K562 (cell line): ENCODE results near the gene TMEM107. TPM values are rescaled to one million over a fixed set of nuclear protein-coding genes. Genes with fewer than 3 reads are reported as not detected.
A peak's percentile ranks its signal among the peaks of the same experiment; 100 is the strongest.

Experiments
- CHCHD3 ChIP-seq: fragments of 250-450 bp; sonication (Bioruptor Pico); IDR thresholded peaks from 2 replicates; pipeline ENCODE4 v2.1.2; 2022; ENCODE audit warnings: mild to moderate bottlenecking
- CREBBP ChIP-seq: IDR thresholded peaks from one replicate; pipeline ENCODE4 v1.6.1; 2012; ENCODE audit warnings: low read depth, mild to moderate bottlenecking, control low read depth, inconsistent platforms, low read length
- DPF2 ChIP-seq: fragments of 450-650 bp; IDR thresholded peaks from 2 replicates; pipeline ENCODE4 v1.6.1; 2016
- EGR1 ChIP-seq: fragments of 450-650 bp; conservative IDR thresholded peaks from 2 replicates; pipeline ENCODE4 v1.6.1; 2017; ENCODE audit warnings: mild to moderate bottlenecking
- KAT7 ChIP-seq: sonication (generic); formaldehyde crosslinking; IDR thresholded peaks from 2 replicates; pipeline ENCODE4 v1.8.0; 2022; ENCODE audit warnings: missing genetic modification reagents, mild to moderate bottlenecking, borderline replicate concordance
- KDM1A ChIP-seq, 2 experiments: fragments of 450-650 bp; IDR thresholded peaks; 2 replicates each; pipeline ENCODE4 v1.6.1; 2016; ENCODE audit warnings: mild to moderate bottlenecking in 2 of 2
- MAFG ChIP-seq: fragments of 450-650 bp; conservative IDR thresholded peaks from 2 replicates; pipeline ENCODE4 v1.6.1; 2016; ENCODE audit warnings: missing genetic modification characterization, missing compliant biosample characterization
- MAFK ChIP-seq: IDR thresholded peaks from 2 replicates; pipeline ENCODE4 v1.6.1; 2011; ENCODE audit warnings: low read length, improper control_type of control experiment
- MAX ChIP-seq: sonication (generic); formaldehyde crosslinking; IDR thresholded peaks from 2 replicates; pipeline ENCODE4 v1.9.0; 2022; ENCODE audit warnings: mild to moderate bottlenecking, missing genetic modification reagents
- MAZ ChIP-seq, 2 experiments: fragments of 450-650 bp in 1 of 2; sonication (generic) in 1 of 2; formaldehyde crosslinking; IDR thresholded peaks in 1 of 2; conservative IDR thresholded peaks in 1 of 2; 2 replicates each; pipeline versions ENCODE4 v1.4.0 to v1.5.0; 2020; ENCODE audit warnings: mild to moderate bottlenecking in 1 of 2, missing genetic modification reagents in 1 of 2
- MCM5 ChIP-seq: fragments of 450-650 bp; IDR thresholded peaks from 2 replicates; pipeline ENCODE4 v1.6.1; 2016; ENCODE audit warnings: low read depth
- NR2C2 ChIP-seq, 2 experiments: fragments of 200-800 bp in 1 of 2; sonication (Bioruptor generic) in 1 of 2; sonication (generic) in 1 of 2; formaldehyde crosslinking in 1 of 2; IDR thresholded peaks; 2 replicates each; pipeline versions ENCODE4 v1.6.1 to v1.8.0; 2016 to 2022; ENCODE audit warnings: mild to moderate bottlenecking in 1 of 2, missing compliant biosample characterization in 1 of 2, missing genetic modification characterization in 1 of 2, missing genetic modification reagents in 1 of 2
- NRF1 ChIP-seq, 2 experiments: fragments of 450-650 bp; IDR thresholded peaks in 1 of 2; conservative IDR thresholded peaks in 1 of 2; 2 replicates each; pipeline ENCODE4 v1.6.1; 2014; ENCODE audit warnings: mild to moderate bottlenecking in 2 of 2
- PHF20 ChIP-seq: fragments of 450-650 bp; IDR thresholded peaks from 2 replicates; pipeline ENCODE4 v1.6.1; 2018; ENCODE audit not compliant: partially characterized antibody
- PYGO2 ChIP-seq: fragments of 450-650 bp; IDR thresholded peaks from 2 replicates; pipeline ENCODE4 v1.6.1; 2016; ENCODE audit warnings: mild to moderate bottlenecking, missing genetic modification characterization, moderate library complexity, missing compliant biosample characterization
- SREBF1 ChIP-seq: fragments of 150-350 bp; IDR thresholded peaks from 2 replicates; pipeline ENCODE4 v1.6.1; 2014; ENCODE audit warnings: antibody characterized with exemption, low read depth, low read length, borderline replicate concordance
- TAF7 ChIP-seq: fragments of 450-650 bp; IDR thresholded peaks from 2 replicates; pipeline ENCODE4 v1.6.1; 2016; ENCODE audit warnings: missing genetic modification characterization, missing compliant biosample characterization
- TFE3 ChIP-seq: fragments of 450-650 bp; formaldehyde crosslinking; IDR thresholded peaks from 2 replicates; pipeline ENCODE4 v1.4.0; 2020; ENCODE audit warnings: mild to moderate bottlenecking, mixed read lengths
- VEZF1 ChIP-seq: fragments of 200-800 bp; sonication (Bioruptor generic); IDR thresholded peaks from 2 replicates; pipeline ENCODE4 v1.6.1; 2017; ENCODE audit warnings: missing genetic modification characterization, missing compliant biosample characterization
- ZBTB11 ChIP-seq, 3 experiments: fragments of 200-800 bp in 1 of 3; fragments of 250-450 bp in 1 of 3; fragments of 450-650 bp in 1 of 3; sonication (Bioruptor Pico) in 1 of 3; sonication (Bioruptor generic) in 1 of 3; formaldehyde crosslinking in 1 of 3; IDR thresholded peaks; 2 replicates each; pipeline versions ENCODE4 v1.6.1 to v1.8.0; 2016 to 2022; ENCODE audit warnings: mild to moderate bottlenecking in 2 of 3, missing genetic modification characterization in 2 of 3, missing compliant biosample characterization in 1 of 3, moderate library complexity in 1 of 3
- ZBTB17 ChIP-seq: fragments of 450-650 bp; formaldehyde crosslinking; IDR thresholded peaks from 2 replicates; pipeline ENCODE4 v1.4.0; 2020; ENCODE audit warnings: mild to moderate bottlenecking
- ZNF316 ChIP-seq: fragments of 450-650 bp; IDR thresholded peaks from 2 replicates; pipeline ENCODE4 v1.6.1; 2016
- polyA plus RNA-seq, 8 experiments: library from polyadenylated mRNA; depleted of rRNA in 4 of 8; stranded (reverse) in 5 of 8; unstranded in 3 of 8; fragments of >200 nt; fragmentation: Nextera tagmentation in 2 of 8; fragmentation: Illumina TruSeq in 1 of 8; extraction: Ambion mirVana in 2 of 8; extraction: Trizol in 1 of 8; gene quantifications; 2 replicates each; pipeline versions ENCODE4 v1.2.1 to v1.2.3, GENCODE V29; 2011 to 2014; ENCODE audit warnings: inconsistent platforms in 1 of 8, missing spikeins in 1 of 8
- total RNA-seq, 7 experiments: library from RNA; depleted of rRNA in 6 of 7; stranded (reverse); fragments of >200 nt in 6 of 7; fragmentation: Illumina TruSeq in 2 of 7; extraction: Trizol in 2 of 7; gene quantifications; 2 replicates each; pipeline versions ENCODE4 v1.2.1 to v1.2.3, GENCODE V29; 2011 to 2021; ENCODE audit warnings: low replicate concordance in 1 of 7

Gene TMEM107
- total and polyA plus RNA-seq, 9 of the 15 experiments (the other 6 are each of a cell fraction or from before 2014, with no cell fraction given): 7.1 to 26.2 (median 16.9) TPM

GRCh38 chr17:8176998-8177731 is 985 bp upstream of the TMEM107 start (continued):
- TF ChIP-seq MAFG (tag) (peak; percentile 74; the same call in 1 of the 2 replicates), CREBBP (no peak), PYGO2 (tag) (no peak), SREBF1 (no peak), MAZ (CRISPR knock-in tag; conservative IDR thresholded peaks at IDR 0.05 in 1 of 2, IDR thresholded peaks at IDR 0.05 in 1 of 2) (no peak), VEZF1 (CRISPR knock-in tag) (no peak), KAT7 (CRISPR knock-in tag) (no peak), MCM5 (no peak), ZBTB17 (CRISPR knock-in tag) (no peak), TFE3 (CRISPR knock-in tag) (no peak), CHCHD3 (CRISPR knock-in tag) (no peak), PHF20 (no peak), ZBTB11 (CRISPR knock-in tag; IDR thresholded peaks at IDR 0.05) (no peak), TAF7 (no peak), DPF2 (no peak), MAFK (peak; percentile 5; the same call in 1 of the 2 replicates), NR2C2 (CRISPR knock-in tag; IDR thresholded peaks at IDR 0.05) (no peak), NR2C2 (tag; IDR thresholded peaks at IDR 0.05) (peak; percentile 82), NRF1 (conservative IDR thresholded peaks at IDR 0.05 in 1 of 2, IDR thresholded peaks at IDR 0.05 in 1 of 2) (peak; percentile 48 to 59), ZNF316 (peak; percentile 82), EGR1 (no peak), KDM1A (IDR thresholded peaks at IDR 0.05) (no peak), MAX (CRISPR knock-in tag) (no peak)
